ENCODE measurements around the gene HDAC4.

HDAC4 gene

DNA sequence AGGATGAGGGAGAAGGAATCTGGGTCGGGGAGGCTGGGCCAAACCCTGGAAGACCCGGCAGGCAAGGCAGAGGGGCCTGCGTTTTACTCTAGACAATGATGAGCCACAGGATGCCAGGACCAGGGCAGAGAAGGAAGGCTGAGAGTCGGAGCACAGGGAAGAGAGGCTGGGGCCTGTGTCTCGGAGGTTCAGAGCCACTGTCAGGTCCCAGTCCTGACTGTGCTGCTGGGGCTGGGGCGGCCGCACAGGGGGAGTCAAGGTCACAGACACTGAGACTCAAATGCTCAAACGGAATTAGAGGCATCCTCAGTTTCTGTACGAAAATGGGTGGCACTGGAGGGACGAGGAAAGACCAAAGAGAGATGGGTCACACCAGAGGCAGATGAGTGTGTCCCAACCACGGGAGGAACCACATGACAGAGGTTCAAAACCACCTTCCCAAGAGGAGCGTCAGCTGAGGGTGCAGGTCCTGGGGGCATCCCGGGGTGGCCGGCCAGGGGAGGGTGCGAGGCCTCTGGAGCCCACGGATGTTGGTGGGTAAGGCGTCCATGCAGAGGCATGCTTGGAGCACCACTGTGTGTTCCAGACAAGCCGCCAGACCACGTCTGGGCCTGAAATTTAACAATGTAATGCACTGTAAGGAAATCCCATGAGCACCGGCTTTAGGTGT is 14.7 kb downstream of the HDAC4 start:
- Histone ChIP-seq H3K27me3 (ENCODE audit: control insufficient read depth in 1 of 2, insufficient read depth in 2 of 2, low read length in 2 of 2) (no peaks in the 10 kb centered on the region), H3K27ac (ENCODE audit: low read depth, low read length) (no peak overlapping the region), H3K4me1 (ENCODE audit: insufficient read depth, low read length) (peaks cover 24% of the 10 kb centered on the region), H3K9ac (ENCODE audit: low read length) (no peak overlapping the region), H3K4me3 (ENCODE audit: low read depth in 1 of 2, low read length in 2 of 2) (no peak overlapping the region), H3K9me3 (ENCODE audit: low read length) (no peaks in the 10 kb centered on the region), H3K36me3 (ENCODE audit: insufficient read depth, low read length) (peaks cover 12% of the 10 kb centered on the region)

DNA sequence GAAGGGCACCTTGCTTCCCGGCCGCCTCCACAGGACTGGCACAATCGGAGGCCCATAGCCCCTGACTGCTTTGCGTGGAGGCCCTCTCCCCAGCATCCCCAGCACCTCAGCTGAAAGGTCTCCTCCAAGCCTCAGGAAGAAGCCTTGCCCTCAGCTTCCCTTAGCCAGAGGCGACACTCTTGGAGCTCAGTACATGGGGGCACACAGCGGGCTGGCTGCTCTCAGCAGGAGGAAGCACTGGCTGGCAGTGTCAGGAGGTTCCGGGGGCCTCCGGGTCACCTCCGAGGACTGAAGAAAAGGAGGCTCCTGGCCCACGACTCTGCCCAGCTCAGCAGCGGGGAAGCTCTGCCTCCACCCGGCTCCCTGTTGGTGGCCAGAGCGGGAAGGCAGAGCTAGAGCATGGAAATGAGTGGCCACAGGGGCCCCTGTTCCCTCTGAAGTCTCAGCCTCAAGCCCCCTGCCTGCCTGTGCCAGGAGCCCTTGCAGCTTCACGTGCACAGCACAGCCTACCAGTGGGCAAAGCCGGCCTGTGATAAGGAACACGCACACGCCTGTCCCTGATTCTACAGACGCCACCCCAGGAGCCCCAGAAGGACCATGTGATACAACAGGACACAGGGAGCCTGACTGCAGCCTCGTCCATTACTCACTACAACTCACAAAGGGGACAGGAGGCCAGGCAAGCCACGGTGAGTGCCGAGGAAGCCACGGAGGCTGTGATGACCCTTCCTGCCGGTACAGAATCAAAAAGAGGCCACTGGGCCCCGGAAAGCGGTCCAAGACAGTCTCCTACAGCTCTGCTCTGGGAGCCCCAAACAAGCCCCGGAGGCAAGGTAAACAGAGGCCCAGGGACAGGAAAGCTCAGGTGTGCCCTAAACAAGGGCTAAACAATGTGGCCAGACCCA is 15.5 kb downstream of the HDAC4 start:
- H3K4me1 ChIP-seq (ENCODE audit: insufficient read depth, low read length), result peaks cover 18% of the 10 kb centered on the region

DNA sequence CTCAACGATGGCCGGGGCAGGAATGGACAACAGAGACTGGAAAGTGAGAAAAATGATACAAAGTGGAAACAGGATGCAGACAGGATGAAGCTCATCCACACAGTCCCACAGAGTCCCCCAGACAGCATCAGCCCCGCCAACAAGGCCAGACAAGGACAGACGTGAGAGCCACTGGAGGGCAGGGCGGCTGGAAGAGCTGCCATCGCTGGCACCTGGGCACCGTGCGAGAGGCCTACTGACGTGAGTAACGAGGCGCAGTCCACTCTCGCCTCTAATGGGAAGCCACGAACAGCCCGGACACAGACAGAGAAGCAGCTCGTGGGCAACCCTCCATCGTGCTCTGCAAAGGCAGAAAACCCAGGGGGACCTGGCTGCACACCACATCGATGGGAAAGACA is 17.1 kb downstream of the HDAC4 start:
- Histone ChIP-seq H3K27me3 (ENCODE audit: control insufficient read depth in 1 of 2, insufficient read depth in 2 of 2, low read length in 2 of 2) (no peaks in the 10 kb centered on the region), H3K9me3 (ENCODE audit: low read length) (no peaks in the 10 kb centered on the region), H3K4me3 (ENCODE audit: low read depth in 1 of 2, low read length in 2 of 2) (no peak overlapping the region), H3K27ac (ENCODE audit: low read depth, low read length) (no peak overlapping the region), H3K9ac (ENCODE audit: low read length) (no peak overlapping the region), H3K36me3 (ENCODE audit: insufficient read depth, low read length) (peaks cover 4% of the 10 kb centered on the region), H3K4me1 (ENCODE audit: insufficient read depth, low read length) (peaks cover 26% of the 10 kb centered on the region)

More for the DNA sequence above, 15.5 kb downstream of the HDAC4 start:
- H3K9ac ChIP-seq (ENCODE audit: low read length), result no peak overlapping the region
- no peak overlapping the region for H3K27ac ChIP-seq (ENCODE audit: low read depth, low read length)
- H3K4me3 ChIP-seq (ENCODE audit: low read depth in 1 of 2, low read length in 2 of 2), result no peak overlapping the region
- H3K9me3 ChIP-seq (ENCODE audit: low read length), result no peaks in the 10 kb centered on the region
- no peaks in the 10 kb centered on the region for H3K27me3 ChIP-seq (ENCODE audit: control insufficient read depth in 1 of 2, insufficient read depth in 2 of 2, low read length in 2 of 2)
- H3K36me3 ChIP-seq (ENCODE audit: insufficient read depth, low read length), result peaks cover 12% of the 10 kb centered on the region

DNA sequence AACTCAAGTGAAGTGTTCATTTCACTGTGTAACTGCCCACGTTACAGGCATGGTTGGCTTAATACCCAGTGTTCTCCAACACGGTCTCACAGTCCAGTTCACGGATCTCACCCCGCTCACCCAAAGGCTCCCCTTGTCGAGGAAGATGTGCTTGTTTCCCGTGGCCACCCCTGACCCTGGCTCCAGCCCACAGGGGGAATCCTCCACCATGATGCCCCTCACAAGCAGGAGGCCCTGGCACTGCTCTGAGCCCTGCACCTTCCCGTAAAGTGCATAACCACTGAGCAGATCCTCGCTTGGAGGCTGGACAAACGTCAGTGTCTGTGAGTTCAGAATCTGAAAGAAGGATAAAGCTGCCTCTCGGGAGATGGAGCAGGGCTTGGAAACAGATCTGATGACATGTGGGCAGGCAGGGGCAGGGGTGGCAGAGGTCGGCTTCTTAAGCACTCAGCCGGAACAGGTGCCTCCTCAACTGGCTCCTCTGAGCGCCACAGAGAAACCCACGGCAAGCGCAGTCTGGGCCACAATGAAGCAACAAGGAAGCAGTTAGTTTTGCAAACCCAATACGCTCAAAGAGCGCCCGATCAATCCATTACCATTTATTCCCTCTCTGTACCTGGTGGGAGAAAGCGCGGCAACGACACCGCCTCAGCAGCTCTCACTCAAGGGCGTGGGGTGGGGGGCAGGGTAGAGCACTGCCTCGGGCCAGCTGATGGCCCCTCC is 17.6 kb downstream of the HDAC4 start:
- Histone ChIP-seq H3K4me3 (ENCODE audit: low read depth in 1 of 2, low read length in 2 of 2) (no peak overlapping the region), H3K9me3 (ENCODE audit: low read length) (no peaks in the 10 kb centered on the region), H3K4me1 (ENCODE audit: insufficient read depth, low read length) (peaks cover 32% of the 10 kb centered on the region), H3K36me3 (ENCODE audit: insufficient read depth, low read length) (no peaks in the 10 kb centered on the region), H3K27ac (ENCODE audit: low read depth, low read length) (no peak overlapping the region), H3K9ac (ENCODE audit: low read length) (no peak overlapping the region), H3K27me3 (ENCODE audit: control insufficient read depth in 1 of 2, insufficient read depth in 2 of 2, low read length in 2 of 2) (no peaks in the 10 kb centered on the region)

DNA sequence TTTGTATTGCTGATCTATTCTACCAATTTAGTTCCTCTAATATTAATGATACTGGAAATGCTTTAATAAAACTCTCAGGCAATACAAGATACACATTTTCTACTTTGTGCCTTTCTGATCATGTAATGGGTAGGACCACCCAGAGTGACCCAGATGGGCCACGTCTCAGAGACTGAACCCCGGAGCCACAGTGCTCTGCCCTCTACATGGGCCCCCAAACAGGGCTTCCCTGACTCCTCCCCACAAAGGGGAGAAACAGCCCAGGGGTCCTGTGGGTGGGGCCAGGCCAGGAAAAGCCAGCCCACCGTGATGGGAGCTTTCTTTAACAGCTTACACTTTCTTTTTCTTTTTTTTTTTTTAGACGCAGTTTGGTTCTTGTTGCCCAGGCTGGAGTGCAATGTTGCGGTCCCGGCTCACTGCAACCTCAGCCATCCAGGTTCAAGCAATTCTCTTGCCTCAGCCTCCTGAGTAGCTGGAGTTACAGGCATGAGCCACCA is 18.4 kb downstream of the HDAC4 start:
- H3K36me3 ChIP-seq (ENCODE audit: insufficient read depth, low read length), result no peaks in the 10 kb centered on the region
- H3K9ac ChIP-seq (ENCODE audit: low read length), result no peak overlapping the region
- no peaks in the 10 kb centered on the region for H3K27me3 ChIP-seq (ENCODE audit: control insufficient read depth in 1 of 2, insufficient read depth in 2 of 2, low read length in 2 of 2)
- H3K4me1 ChIP-seq (ENCODE audit: insufficient read depth, low read length), result peaks cover 32% of the 10 kb centered on the region
- no peaks in the 10 kb centered on the region for H3K9me3 ChIP-seq (ENCODE audit: low read length)
- H3K4me3 ChIP-seq (ENCODE audit: low read depth in 1 of 2, low read length in 2 of 2), result no peak overlapping the region
- H3K27ac ChIP-seq (ENCODE audit: low read depth, low read length), result no peak overlapping the region

DNA sequence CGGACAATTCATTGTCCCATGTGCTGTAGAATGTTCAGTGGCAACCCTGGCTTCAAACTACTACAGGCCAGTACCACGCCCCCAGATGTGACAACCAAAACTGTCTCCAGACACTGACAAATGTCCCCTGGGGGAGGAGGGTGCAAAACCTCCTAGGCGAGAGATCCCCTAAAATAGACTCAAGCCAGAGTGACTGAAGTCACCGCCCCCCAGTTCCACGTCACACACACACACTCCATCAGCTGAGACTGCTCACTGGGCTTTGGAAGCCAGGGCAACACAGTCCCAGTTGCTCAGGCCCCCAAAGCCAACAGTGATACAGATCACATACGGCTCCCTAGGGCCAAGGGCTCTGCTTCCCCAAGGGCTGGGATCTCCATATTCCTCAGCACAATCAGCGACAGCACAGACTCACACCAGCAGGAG is 19.1 kb downstream of the HDAC4 start:
- Histone ChIP-seq H3K9me3 (ENCODE audit: low read length) (no peaks in the 10 kb centered on the region), H3K27ac (ENCODE audit: low read depth, low read length) (no peak overlapping the region), H3K27me3 (ENCODE audit: control insufficient read depth in 1 of 2, insufficient read depth in 2 of 2, low read length in 2 of 2) (no peaks in the 10 kb centered on the region), H3K4me1 (ENCODE audit: insufficient read depth, low read length) (peaks cover 28% of the 10 kb centered on the region), H3K4me3 (ENCODE audit: low read depth in 1 of 2, low read length in 2 of 2) (no peak overlapping the region), H3K36me3 (ENCODE audit: insufficient read depth, low read length) (no peaks in the 10 kb centered on the region), H3K9ac (ENCODE audit: low read length) (no peak overlapping the region)

DNA sequence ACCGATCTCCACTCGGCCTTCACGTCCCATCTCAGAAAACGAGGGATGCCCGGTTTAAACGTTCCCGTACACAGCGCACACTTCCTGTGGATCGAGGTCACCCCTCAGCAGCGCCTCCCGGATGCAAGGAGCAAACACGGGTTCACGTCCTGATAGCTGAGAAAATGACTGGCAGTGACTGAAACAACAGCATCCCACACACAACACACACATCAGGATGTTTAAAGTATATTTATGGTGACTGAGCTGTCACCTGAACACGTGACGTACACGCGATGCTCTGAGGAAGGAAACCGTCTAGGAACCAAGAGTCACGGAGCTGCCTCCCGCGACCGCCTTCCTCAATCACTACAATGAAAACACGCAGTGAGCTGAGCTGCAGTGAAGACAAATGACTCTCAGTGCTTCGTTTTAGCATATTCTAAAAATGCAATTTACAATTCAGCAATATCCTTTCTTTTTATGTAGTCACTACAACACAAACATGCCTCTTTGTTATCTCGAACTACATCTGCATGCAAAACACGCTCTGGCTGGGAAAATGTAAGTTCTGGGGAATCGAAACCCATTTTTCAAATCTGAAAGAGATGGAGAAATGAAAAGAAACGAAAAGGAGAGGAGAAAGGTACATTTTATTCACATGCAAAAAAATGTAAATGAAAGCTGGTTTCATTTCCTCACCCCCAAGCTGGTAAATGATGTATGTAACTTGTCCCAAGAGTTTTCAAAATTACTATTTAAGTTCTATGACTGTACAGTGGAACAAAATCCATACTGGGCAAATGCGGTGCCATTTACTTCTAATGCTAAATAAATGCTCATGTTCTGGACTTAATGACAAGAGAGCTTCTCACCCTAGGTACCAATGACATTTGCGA is 19.8 kb downstream of the HDAC4 start:
- H3K27ac ChIP-seq (ENCODE audit: low read depth, low read length), result no peak overlapping the region
- no peaks in the 10 kb centered on the region for H3K27me3 ChIP-seq (ENCODE audit: control insufficient read depth in 1 of 2, insufficient read depth in 2 of 2, low read length in 2 of 2)
- no peak overlapping the region for H3K9ac ChIP-seq (ENCODE audit: low read length)
- peaks cover 23% of the 10 kb centered on the region for H3K4me1 ChIP-seq (ENCODE audit: insufficient read depth, low read length)
- no peaks in the 10 kb centered on the region for H3K9me3 ChIP-seq (ENCODE audit: low read length)
- H3K4me3 ChIP-seq (ENCODE audit: low read depth in 1 of 2, low read length in 2 of 2), result no peak overlapping the region
- H3K36me3 ChIP-seq (ENCODE audit: insufficient read depth, low read length), result no peaks in the 10 kb centered on the region

DNA sequence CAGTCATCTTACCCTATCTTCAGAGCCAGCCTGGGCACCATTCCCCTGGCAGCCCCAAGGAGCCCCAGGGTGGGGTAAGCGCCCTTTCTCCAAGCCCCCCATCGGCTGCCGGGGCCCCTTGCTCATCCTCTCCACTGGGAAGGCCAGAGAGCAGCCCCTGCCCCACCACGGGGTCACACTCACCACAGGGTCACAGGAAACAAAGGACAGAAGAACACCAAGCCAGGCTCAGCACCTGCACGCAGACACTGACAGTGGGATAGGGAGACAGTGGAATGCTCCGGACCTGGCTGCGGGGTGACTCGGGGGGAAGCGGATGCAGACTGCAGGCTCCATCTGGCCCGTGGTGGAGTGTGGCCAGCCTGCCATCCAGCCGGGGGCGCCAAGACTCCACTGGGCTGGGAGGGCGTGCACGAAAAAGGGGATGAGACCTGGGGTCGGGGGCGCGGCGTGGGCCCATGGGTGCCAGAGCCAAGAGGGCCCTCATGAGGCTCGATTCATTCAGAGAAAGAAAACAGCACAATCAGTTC is 21.1 kb downstream of the HDAC4 start:
- no peaks in the 10 kb centered on the region for H3K36me3 ChIP-seq (ENCODE audit: insufficient read depth, low read length)
- H3K9ac ChIP-seq (ENCODE audit: low read length), result no peak overlapping the region
- peaks cover 23% of the 10 kb centered on the region for H3K4me1 ChIP-seq (ENCODE audit: insufficient read depth, low read length)

DNA sequence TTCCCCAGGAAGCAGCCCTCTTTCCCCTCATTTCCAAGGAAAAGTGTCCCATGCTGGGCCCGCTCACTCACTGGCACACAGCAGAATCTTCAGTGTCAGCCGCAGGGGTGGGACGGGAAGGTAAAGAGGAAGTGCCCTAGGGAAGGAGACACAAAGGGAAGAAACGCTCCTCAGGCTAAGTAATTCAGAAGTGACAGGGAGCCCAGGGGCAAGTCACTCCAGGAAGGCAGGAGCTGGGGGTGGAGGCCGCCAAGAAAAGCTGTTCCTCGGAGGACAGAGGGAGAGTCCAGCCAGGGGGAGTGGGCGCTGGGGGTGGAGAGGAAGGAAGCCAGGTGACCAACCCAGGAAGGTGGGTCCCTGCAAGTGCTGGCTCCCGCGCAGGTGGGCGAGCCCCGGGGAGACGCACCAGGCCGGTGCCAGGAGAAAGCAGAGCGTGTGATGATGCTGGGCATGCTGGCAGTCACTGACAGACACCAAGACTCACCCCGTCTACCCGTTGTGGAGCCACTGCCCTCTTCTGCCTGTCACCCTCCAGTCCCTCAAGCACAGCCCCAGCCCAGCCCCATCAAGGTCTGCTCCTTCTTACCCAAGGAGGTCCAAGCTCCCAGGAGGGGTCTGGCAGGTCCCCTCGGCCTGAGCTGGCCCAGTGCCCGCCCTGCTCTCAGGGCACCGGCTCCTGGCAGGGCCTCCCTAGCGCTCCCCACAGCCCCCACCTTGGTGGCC is 21.7 kb downstream of the HDAC4 start:
- Histone ChIP-seq H3K9ac (ENCODE audit: low read length) (no peak overlapping the region), H3K4me1 (ENCODE audit: insufficient read depth, low read length) (peaks cover 23% of the 10 kb centered on the region), H3K36me3 (ENCODE audit: insufficient read depth, low read length) (no peaks in the 10 kb centered on the region), H3K27me3 (ENCODE audit: control insufficient read depth in 1 of 2, insufficient read depth in 2 of 2, low read length in 2 of 2) (no peaks in the 10 kb centered on the region), H3K27ac (ENCODE audit: low read depth, low read length) (no peak overlapping the region), H3K9me3 (ENCODE audit: low read length) (no peaks in the 10 kb centered on the region), H3K4me3 (ENCODE audit: low read depth in 1 of 2, low read length in 2 of 2) (no peak overlapping the region)

More for the DNA sequence above, 21.1 kb downstream of the HDAC4 start:
- Histone ChIP-seq H3K27ac (ENCODE audit: low read depth, low read length) (no peak overlapping the region), H3K9me3 (ENCODE audit: low read length) (no peaks in the 10 kb centered on the region), H3K27me3 (ENCODE audit: control insufficient read depth in 1 of 2, insufficient read depth in 2 of 2, low read length in 2 of 2) (no peaks in the 10 kb centered on the region), H3K4me3 (ENCODE audit: low read depth in 1 of 2, low read length in 2 of 2) (no peak overlapping the region)
